Measurements from ENCODE around the gene NLGN4Y.

DNA sequence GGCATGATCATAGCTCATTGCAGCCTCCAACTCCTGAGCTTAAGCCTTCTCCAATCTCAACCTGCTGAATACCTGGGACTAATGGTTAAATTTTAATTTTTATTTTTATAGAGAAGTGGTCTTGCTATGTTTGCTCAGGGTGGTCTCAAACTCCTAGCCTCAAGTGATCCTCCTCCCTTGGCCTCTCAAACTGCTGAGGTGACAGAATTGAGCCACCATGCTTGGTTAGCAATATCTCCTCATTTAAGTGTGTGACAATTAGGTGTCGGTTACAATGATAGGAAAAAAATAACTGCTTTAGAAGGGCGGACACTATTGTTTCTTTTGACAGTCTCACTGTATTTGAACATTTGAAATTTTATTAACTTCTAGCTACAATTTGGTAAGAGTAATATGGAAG lies 300.3 kb downstream of the NLGN4Y start:
- no peak for TF ChIP-seq TCF7L2 (IDR thresholded peaks at IDR 0.05; ENCODE audit: low read depth, low read length)
- TF ChIP-seq, protein P1, sequence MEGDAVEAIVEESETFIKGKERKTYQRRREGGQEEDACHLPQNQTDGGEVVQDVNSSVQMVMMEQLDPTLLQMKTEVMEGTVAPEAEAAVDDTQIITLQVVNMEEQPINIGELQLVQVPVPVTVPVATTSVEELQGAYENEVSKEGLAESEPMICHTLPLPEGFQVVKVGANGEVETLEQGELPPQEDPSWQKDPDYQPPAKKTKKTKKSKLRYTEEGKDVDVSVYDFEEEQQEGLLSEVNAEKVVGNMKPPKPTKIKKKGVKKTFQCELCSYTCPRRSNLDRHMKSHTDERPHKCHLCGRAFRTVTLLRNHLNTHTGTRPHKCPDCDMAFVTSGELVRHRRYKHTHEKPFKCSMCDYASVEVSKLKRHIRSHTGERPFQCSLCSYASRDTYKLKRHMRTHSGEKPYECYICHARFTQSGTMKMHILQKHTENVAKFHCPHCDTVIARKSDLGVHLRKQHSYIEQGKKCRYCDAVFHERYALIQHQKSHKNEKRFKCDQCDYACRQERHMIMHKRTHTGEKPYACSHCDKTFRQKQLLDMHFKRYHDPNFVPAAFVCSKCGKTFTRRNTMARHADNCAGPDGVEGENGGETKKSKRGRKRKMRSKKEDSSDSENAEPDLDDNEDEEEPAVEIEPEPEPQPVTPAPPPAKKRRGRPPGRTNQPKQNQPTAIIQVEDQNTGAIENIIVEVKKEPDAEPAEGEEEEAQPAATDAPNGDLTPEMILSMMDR (IDR thresholded peaks at IDR 0.05) = no peak
- no peak for TF ChIP-seq SIN3A (IDR thresholded peaks at IDR 0.05; ENCODE audit: borderline replicate concordance, insufficient read depth, low read depth, low read length)
- TF ChIP-seq, protein P2, sequence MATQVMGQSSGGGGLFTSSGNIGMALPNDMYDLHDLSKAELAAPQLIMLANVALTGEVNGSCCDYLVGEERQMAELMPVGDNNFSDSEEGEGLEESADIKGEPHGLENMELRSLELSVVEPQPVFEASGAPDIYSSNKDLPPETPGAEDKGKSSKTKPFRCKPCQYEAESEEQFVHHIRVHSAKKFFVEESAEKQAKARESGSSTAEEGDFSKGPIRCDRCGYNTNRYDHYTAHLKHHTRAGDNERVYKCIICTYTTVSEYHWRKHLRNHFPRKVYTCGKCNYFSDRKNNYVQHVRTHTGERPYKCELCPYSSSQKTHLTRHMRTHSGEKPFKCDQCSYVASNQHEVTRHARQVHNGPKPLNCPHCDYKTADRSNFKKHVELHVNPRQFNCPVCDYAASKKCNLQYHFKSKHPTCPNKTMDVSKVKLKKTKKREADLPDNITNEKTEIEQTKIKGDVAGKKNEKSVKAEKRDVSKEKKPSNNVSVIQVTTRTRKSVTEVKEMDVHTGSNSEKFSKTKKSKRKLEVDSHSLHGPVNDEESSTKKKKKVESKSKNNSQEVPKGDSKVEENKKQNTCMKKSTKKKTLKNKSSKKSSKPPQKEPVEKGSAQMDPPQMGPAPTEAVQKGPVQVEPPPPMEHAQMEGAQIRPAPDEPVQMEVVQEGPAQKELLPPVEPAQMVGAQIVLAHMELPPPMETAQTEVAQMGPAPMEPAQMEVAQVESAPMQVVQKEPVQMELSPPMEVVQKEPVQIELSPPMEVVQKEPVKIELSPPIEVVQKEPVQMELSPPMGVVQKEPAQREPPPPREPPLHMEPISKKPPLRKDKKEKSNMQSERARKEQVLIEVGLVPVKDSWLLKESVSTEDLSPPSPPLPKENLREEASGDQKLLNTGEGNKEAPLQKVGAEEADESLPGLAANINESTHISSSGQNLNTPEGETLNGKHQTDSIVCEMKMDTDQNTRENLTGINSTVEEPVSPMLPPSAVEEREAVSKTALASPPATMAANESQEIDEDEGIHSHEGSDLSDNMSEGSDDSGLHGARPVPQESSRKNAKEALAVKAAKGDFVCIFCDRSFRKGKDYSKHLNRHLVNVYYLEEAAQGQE (IDR thresholded peaks at IDR 0.05; ENCODE audit: insufficient read depth in 1 of 2, low read depth in 2 of 2, low read length in 1 of 2) = no peak
